Testis (tissue), 2 donors: ENCODE results near the gene CENPU.

Source experiments
- POLR2A ChIP-seq: fragments of 450-650 bp; IDR thresholded peaks from one replicate; pipeline ENCODE4 v1.6.1; 2017; ENCODE audit warnings: antibody characterized with exemption, mild to moderate bottlenecking, moderate library complexity
- TF ChIP-seq, protein P1 (sequence below), 3 experiments: fragments of 450-650 bp in 2 of 3; fragments of 200-600 bp in 1 of 3; sonication (generic) in 1 of 3; IDR thresholded peaks; one replicate each; pipeline ENCODE4 v1.5.1; 2016 to 2019; ENCODE audit warnings: antibody characterized with exemption in 3 of 3, mild to moderate bottlenecking in 2 of 3, moderate library complexity in 1 of 3

DNA sequence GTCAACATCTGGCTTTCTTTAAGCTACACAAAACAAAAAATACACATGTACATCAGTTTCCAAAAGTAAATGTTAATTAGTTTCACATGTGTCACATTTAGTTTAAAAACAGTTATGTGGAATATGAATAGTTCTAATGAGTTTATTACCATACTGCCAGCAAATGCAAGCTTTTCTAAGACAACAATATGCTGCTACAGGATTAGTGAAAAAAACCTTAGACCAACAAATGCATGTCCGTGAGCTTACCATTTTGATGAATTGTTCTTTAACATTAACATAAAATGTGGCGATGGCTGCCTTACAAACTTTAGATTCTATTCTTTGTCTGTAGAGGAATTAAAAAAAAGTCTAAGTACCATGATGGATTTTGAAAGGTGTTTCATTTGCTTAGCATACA is 31.8 kb downstream of the CENPU start:
- TF ChIP-seq, protein P1, sequence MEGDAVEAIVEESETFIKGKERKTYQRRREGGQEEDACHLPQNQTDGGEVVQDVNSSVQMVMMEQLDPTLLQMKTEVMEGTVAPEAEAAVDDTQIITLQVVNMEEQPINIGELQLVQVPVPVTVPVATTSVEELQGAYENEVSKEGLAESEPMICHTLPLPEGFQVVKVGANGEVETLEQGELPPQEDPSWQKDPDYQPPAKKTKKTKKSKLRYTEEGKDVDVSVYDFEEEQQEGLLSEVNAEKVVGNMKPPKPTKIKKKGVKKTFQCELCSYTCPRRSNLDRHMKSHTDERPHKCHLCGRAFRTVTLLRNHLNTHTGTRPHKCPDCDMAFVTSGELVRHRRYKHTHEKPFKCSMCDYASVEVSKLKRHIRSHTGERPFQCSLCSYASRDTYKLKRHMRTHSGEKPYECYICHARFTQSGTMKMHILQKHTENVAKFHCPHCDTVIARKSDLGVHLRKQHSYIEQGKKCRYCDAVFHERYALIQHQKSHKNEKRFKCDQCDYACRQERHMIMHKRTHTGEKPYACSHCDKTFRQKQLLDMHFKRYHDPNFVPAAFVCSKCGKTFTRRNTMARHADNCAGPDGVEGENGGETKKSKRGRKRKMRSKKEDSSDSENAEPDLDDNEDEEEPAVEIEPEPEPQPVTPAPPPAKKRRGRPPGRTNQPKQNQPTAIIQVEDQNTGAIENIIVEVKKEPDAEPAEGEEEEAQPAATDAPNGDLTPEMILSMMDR (IDR thresholded peaks at IDR 0.05), result no peak
- no peak for TF ChIP-seq POLR2A
